ENCODE measurements around the gene IKZF2. TPM values are rescaled to one million over a fixed set of nuclear protein-coding genes. Genes with fewer than 3 reads are reported as not detected.
A peak's percentile ranks its signal among the peaks of the same experiment; 100 is the strongest.

The IKZF2 gene
- polyA plus RNA-seq, 1 donor (not counting 4 experiments of a cell fraction or from before 2014, with no cell fraction given), result 8.2 TPM

- no peak overlapping the region for H3K4me2 ChIP-seq (ENCODE audit: control insufficient read depth, extremely low read depth, insufficient read depth, low read depth, low read length)
- H3K9ac ChIP-seq (ENCODE audit: control insufficient read depth, extremely low read depth, insufficient read depth, low read length), result no peak overlapping the region
- no peaks in the 10 kb centered on the region for H3K27me3 ChIP-seq (ENCODE audit: control insufficient read depth, extremely low read depth, insufficient read depth, low read length)
- DNase-seq (ENCODE audit: low read depth, low spot score) (no peak), FAIRE-seq (no peak)
- H3K79me2 ChIP-seq (ENCODE audit: control insufficient read depth, insufficient read depth, low read length), result no peaks in the 10 kb centered on the region
- no peak overlapping the region for H3K27ac ChIP-seq (ENCODE audit: control insufficient read depth, insufficient read depth, low read length)
- no peak for TF ChIP-seq EZH2 (IDR thresholded peaks at IDR 0.05; ENCODE audit: low read length)
- TF ChIP-seq CTCF (optimal IDR thresholded peaks at IDR 0.05 in 1 of 3, IDR thresholded peaks at IDR 0.05 in 1 of 3, conservative IDR thresholded peaks at IDR 0.05 in 1 of 3; ENCODE audit: extremely low read depth in 1 of 3, insufficient read depth in 2 of 3, low read length in 3 of 3), result no peak
- no peak overlapping the region for H2AFZ ChIP-seq (ENCODE audit: control insufficient read depth, low read length)
- no peaks in the 10 kb centered on the region for H3K36me3 ChIP-seq (ENCODE audit: control insufficient read depth in 2 of 2, extremely low read depth in 1 of 2, insufficient read depth in 2 of 2, low read length in 2 of 2)
- H3K9me1 ChIP-seq (ENCODE audit: control insufficient read depth, extremely low read depth, insufficient read depth, low read length), result no peaks in the 10 kb centered on the region
- H4K20me1 ChIP-seq (ENCODE audit: control insufficient read depth, extremely low read depth, insufficient read depth, low read length), result no peaks in the 10 kb centered on the region
- dilution Hi-C loops (cut with MboI; ENCODE audit: extremely low pct_ligation_motif_present, low sequenced_read_pairs), result no loop called here
- H3K4me1 ChIP-seq (ENCODE audit: control insufficient read depth, extremely low read depth, insufficient read depth, low read length), result peaks cover 40% of the 10 kb centered on the region
- no peak overlapping the region for H3K4me3 ChIP-seq (ENCODE audit: control insufficient read depth in 2 of 3, extremely low read depth in 1 of 3, insufficient read depth in 2 of 3, low read depth in 1 of 3, low read length in 3 of 3)
- H3K9me3 ChIP-seq (ENCODE audit: control insufficient read depth, low read depth, low read length), result no peaks in the 10 kb centered on the region
Observed at GRCh38 chr2:212973347-212973746, 178.1 kb downstream of the IKZF2 start.

GRCh38 chr2:212970132-212970531 lies 181.3 kb downstream of the IKZF2 start:
- FAIRE-seq (peak; percentile 59), DNase-seq (ENCODE audit: low read depth, low spot score) (no peak)
- H3K4me2 ChIP-seq (ENCODE audit: control insufficient read depth, extremely low read depth, insufficient read depth, low read depth, low read length), result peak overlapping the region; percentile 49
- H3K4me1 ChIP-seq (ENCODE audit: control insufficient read depth, extremely low read depth, insufficient read depth, low read length), result peaks cover 45% of the 10 kb centered on the region
- H3K9me3 ChIP-seq (ENCODE audit: control insufficient read depth, low read depth, low read length), result no peaks in the 10 kb centered on the region
- no peak overlapping the region for H3K4me3 ChIP-seq (ENCODE audit: control insufficient read depth in 2 of 3, extremely low read depth in 1 of 3, insufficient read depth in 2 of 3, low read depth in 1 of 3, low read length in 3 of 3)
- H3K36me3 ChIP-seq (ENCODE audit: control insufficient read depth in 2 of 2, extremely low read depth in 1 of 2, insufficient read depth in 2 of 2, low read length in 2 of 2), result no peaks in the 10 kb centered on the region
- no peaks in the 10 kb centered on the region for H4K20me1 ChIP-seq (ENCODE audit: control insufficient read depth, extremely low read depth, insufficient read depth, low read length)
- H3K9me1 ChIP-seq (ENCODE audit: control insufficient read depth, extremely low read depth, insufficient read depth, low read length), result no peaks in the 10 kb centered on the region
- no peaks in the 10 kb centered on the region for H3K79me2 ChIP-seq (ENCODE audit: control insufficient read depth, insufficient read depth, low read length)
- no peaks in the 10 kb centered on the region for H3K27me3 ChIP-seq (ENCODE audit: control insufficient read depth, extremely low read depth, insufficient read depth, low read length)
- H3K9ac ChIP-seq (ENCODE audit: control insufficient read depth, extremely low read depth, insufficient read depth, low read length), result no peak overlapping the region
- peak overlapping the region; percentile 84 for H3K27ac ChIP-seq (ENCODE audit: control insufficient read depth, insufficient read depth, low read length)
- TF ChIP-seq CTCF (optimal IDR thresholded peaks at IDR 0.05 in 1 of 3, IDR thresholded peaks at IDR 0.05 in 1 of 3, conservative IDR thresholded peaks at IDR 0.05 in 1 of 3; ENCODE audit: extremely low read depth in 1 of 3, insufficient read depth in 2 of 3, low read length in 3 of 3) (no peak), EZH2 (IDR thresholded peaks at IDR 0.05; ENCODE audit: low read length) (no peak)
- H2AFZ ChIP-seq (ENCODE audit: control insufficient read depth, low read length), result no peak overlapping the region
- dilution Hi-C loops (cut with MboI; ENCODE audit: extremely low pct_ligation_motif_present, low sequenced_read_pairs), result no loop called here

Data from keratinocyte (primary cell).